Smooth muscle cell (in vitro differentiated cells): ENCODE results near the gene FOXD3. TPM values are rescaled to one million over a fixed set of nuclear protein-coding genes. Genes with fewer than 3 reads are reported as not detected.

Experiments used
- DNase-seq: peaks from one replicate; lab custom pipeline; 2025; ENCODE audit not compliant: unreplicated experiment; lab: John Stamatoyannopoulos, UW
- H2AFZ ChIP-seq: fragments of 200-600 bp; sonication (generic); 2 replicates; pipeline ENCODE4 v1.6.0; 2016; ENCODE audit warnings: antibody characterized with exemption, low read depth, mild to moderate bottlenecking
- H3F3A ChIP-seq: fragments of 200-600 bp; sonication (generic); 2 replicates; pipeline ENCODE4 v1.6.0; 2017; ENCODE audit warnings: antibody characterized with exemption, low read depth
- H3K27ac ChIP-seq: fragments of 200-600 bp; sonication (generic); 2 replicates; pipeline ENCODE4 v1.5.1; 2016; ENCODE audit warnings: low read depth, mild to moderate bottlenecking
- H3K27me3 ChIP-seq: fragments of 200-600 bp; sonication (generic); 2 replicates; pipeline ENCODE4 v1.6.1; 2016; ENCODE audit warnings: low read depth, mild to moderate bottlenecking
- H3K36me3 ChIP-seq: fragments of 200-600 bp; sonication (generic); 2 replicates; pipeline ENCODE4 v1.5.1; 2016; ENCODE audit warnings: low read depth
- H3K4me1 ChIP-seq: fragments of 200-600 bp; sonication (generic); 2 replicates; pipeline ENCODE4 v1.5.1; 2016; ENCODE audit warnings: low read depth
- H3K4me2 ChIP-seq: fragments of 200-600 bp; sonication (generic); 2 replicates; pipeline ENCODE4 v1.6.0; 2016; ENCODE audit warnings: mild to moderate bottlenecking
- H3K4me3 ChIP-seq: fragments of 200-600 bp; sonication (generic); 2 replicates; pipeline ENCODE4 v1.5.1; 2016; ENCODE audit warnings: mild to moderate bottlenecking
- H3K79me2 ChIP-seq: fragments of 200-600 bp; sonication (generic); 2 replicates; pipeline ENCODE4 v1.6.0; 2016; ENCODE audit warnings: low read depth, mild to moderate bottlenecking
- H3K9ac ChIP-seq: fragments of 200-600 bp; sonication (generic); 2 replicates; pipeline ENCODE4 v1.6.0; 2016; ENCODE audit warnings: low read depth
- H3K9me3 ChIP-seq: fragments of 200-600 bp; sonication (generic); replicated peaks from 2 replicates; pipeline ENCODE4 v1.5.1; 2016; ENCODE audit warnings: low read depth
- H4K20me1 ChIP-seq: fragments of 200-600 bp; sonication (generic); 2 replicates; pipeline ENCODE4 v1.6.0; 2016; ENCODE audit warnings: low read depth
- CTCF ChIP-seq: fragments of 200-600 bp; sonication (generic); IDR thresholded peaks from 2 replicates; pipeline ENCODE4 v1.5.1; 2017; ENCODE audit warnings: borderline replicate concordance, mild to moderate bottlenecking, antibody characterized with exemption; ENCODE audit not compliant: insufficient read depth, poor library complexity, severe bottlenecking
- WGBS: methylation state at CpG from one replicate; pipeline ENCODE4 v1.1.7; 2016; ENCODE audit warnings: low lambda C conversion rate; 5-methylcytosine and 5-hydroxymethylcytosine counted together
- polyA plus RNA-seq: library from polyadenylated mRNA; unstranded; fragments of >200 nt; fragmentation: Nextera tagmentation; extraction: Ambion mirVana; gene quantifications from 2 replicates; pipeline ENCODE4 v1.2.1, GENCODE V29; 2016
- total RNA-seq: library from RNA; depleted of rRNA; stranded (reverse); fragments of >200 nt; gene quantifications from 2 replicates; pipeline ENCODE4 v1.2.3, GENCODE V29; 2014

The FOXD3 gene
- total and polyA plus RNA-seq, 2 experiments from 2014 or later: not detected

GRCh38 chr1:63327417-63328054, 5.2 kb downstream of the FOXD3 start:
- Histone ChIP-seq H3K36me3 (no peaks in the 10 kb centered on the region), H3K27me3 (peaks cover 100% of the 10 kb centered on the region), H3K4me3 (no peak overlapping the region), H3K4me2 (no peak overlapping the region), H4K20me1 (no peaks in the 10 kb centered on the region), H3F3A (no peaks in the 10 kb centered on the region), H3K4me1 (peaks cover 15% of the 10 kb centered on the region), H3K79me2 (no peaks in the 10 kb centered on the region), H3K9ac (no peak overlapping the region), H3K27ac (no peak overlapping the region), H3K9me3 (no peaks in the 10 kb centered on the region), H2AFZ (no peak overlapping the region)
- no peak for DNase-seq
- peak; percentile 61 for TF ChIP-seq CTCF
- 10% methylated on average over 20 of the region's 25 CpGs for WGBS

- Histone ChIP-seq H3K27ac (no peak overlapping the region), H3K9me3 (no peaks in the 10 kb centered on the region), H3K36me3 (no peaks in the 10 kb centered on the region), H3K4me2 (no peak overlapping the region), H2AFZ (no peak overlapping the region), H3K27me3 (peaks cover 100% of the 10 kb centered on the region), H3K79me2 (no peaks in the 10 kb centered on the region), H3K4me1 (peaks cover 13% of the 10 kb centered on the region), H3K4me3 (no peak overlapping the region), H4K20me1 (no peaks in the 10 kb centered on the region), H3K9ac (no peak overlapping the region), H3F3A (no peaks in the 10 kb centered on the region)
- DNase-seq: no peak
- TF ChIP-seq CTCF: no peak
- WGBS: 57% methylated on average over 8 of the region's 8 CpGs
Observed at GRCh38 chr1:63328122-63328521, 5.8 kb downstream of the FOXD3 start.

- H3K9me3 ChIP-seq: no peaks in the 10 kb centered on the region
- no peak overlapping the region for H3K4me3 ChIP-seq
- WGBS: 74% methylated on average over 9 of the region's 9 CpGs
- no peak overlapping the region for H3K4me2 ChIP-seq
- peaks cover 13% of the 10 kb centered on the region for H3K4me1 ChIP-seq
- no peak for DNase-seq
- no peaks in the 10 kb centered on the region for H3K36me3 ChIP-seq
- no peak overlapping the region for H3K9ac ChIP-seq
- no peaks in the 10 kb centered on the region for H3F3A ChIP-seq
- H3K79me2 ChIP-seq: no peaks in the 10 kb centered on the region
- H3K27me3 ChIP-seq: peaks cover 100% of the 10 kb centered on the region
- H3K27ac ChIP-seq: no peak overlapping the region
- no peak overlapping the region for H2AFZ ChIP-seq
- TF ChIP-seq CTCF: no peak
- no peaks in the 10 kb centered on the region for H4K20me1 ChIP-seq
Observed at GRCh38 chr1:63328781-63329180, 6.4 kb downstream of the FOXD3 start.
